Stomach (tissue), 9 donors: ENCODE measurements around the gene CNTFR. TPM values are rescaled to one million over a fixed set of nuclear protein-coding genes. Genes with fewer than 3 reads are reported as not detected.

Experiments used
- DNase-seq, 2 donors: peaks; one replicate each; pipeline versions ENCODE4 v3.0.0 to v3.0.0-alpha.2; 2013 to 2019
- H3K27ac ChIP-seq, 5 donors: fragments of 200-600 bp in 4 of 5; sonication (generic) in 4 of 5; one replicate each; pipeline ENCODE4 v1.5.1; 2013 to 2019; ENCODE audit warnings: mild to moderate bottlenecking in 1 of 5, moderate library complexity in 1 of 5
- H3K27me3 ChIP-seq, 3 donors: fragments of 200-600 bp; sonication (generic); one replicate each; pipeline ENCODE4 v1.5.1; 2017 to 2019; ENCODE audit warnings: mixed run types in 1 of 3
- H3K36me3 ChIP-seq, 4 donors: fragments of 200-600 bp; sonication (generic); 1 replicate in 3 of 4; 2 replicates in 1 of 4; pipeline ENCODE4 v1.5.1; 2016 to 2019
- H3K4me1 ChIP-seq, 4 donors: fragments of 200-600 bp; sonication (generic); one replicate each; pipeline ENCODE4 v1.5.1; 2016 to 2019
- H3K4me3 ChIP-seq, 4 donors: fragments of 200-600 bp; sonication (generic) in 3 of 4; one replicate each; pipeline ENCODE4 v1.5.1; 2016 to 2019; ENCODE audit warnings: mild to moderate bottlenecking in 1 of 4
- H3K9me3 ChIP-seq, 4 donors: fragments of 200-600 bp; sonication (generic); one replicate each; pipeline ENCODE4 v1.5.1; 2016 to 2019
- CTCF ChIP-seq, 7 experiments: fragments of 450-650 bp in 4 of 7; fragments of 200-600 bp in 3 of 7; sonication (generic) in 3 of 7; IDR thresholded peaks; one replicate each; pipeline ENCODE4 v1.5.1; 2016 to 2019; ENCODE audit warnings: antibody characterized with exemption in 7 of 7, control low read depth in 2 of 7, mild to moderate bottlenecking in 1 of 7
- EP300 ChIP-seq: sonication (generic); formaldehyde crosslinking; IDR thresholded peaks from one replicate; pipeline ENCODE4 v1.6.1; 2017; ENCODE audit warnings: antibody characterized with exemption
- POLR2A ChIP-seq, 4 donors: fragments of 450-650 bp; IDR thresholded peaks; one replicate each; pipeline ENCODE4 v1.6.1; 2016; ENCODE audit warnings: antibody characterized with exemption in 4 of 4, control low read depth in 2 of 4, mild to moderate bottlenecking in 1 of 4, moderate library complexity in 1 of 4
- POLR2AphosphoS5 ChIP-seq, 3 donors: sonication (generic); formaldehyde crosslinking; IDR thresholded peaks; one replicate each; pipeline ENCODE4 v1.6.1; 2016; ENCODE audit warnings: antibody characterized with exemption in 3 of 3
- WGBS, 5 donors: extraction: QIAGEN DNeasy Blood & Tissue Kit in 3 of 5; methylation state at CpG; one replicate each; pipeline versions ENCODE4 v1.1.5 to v1.1.7; 2013 to 2018; 5-methylcytosine and 5-hydroxymethylcytosine counted together
- intact Hi-C: fragments of 100-400 bp; cut with DNase I; formaldehyde crosslinking; loops from one replicate; pipeline ENCODE4 v1.15.1; 2023; ENCODE audit warnings: low total_unique reads
- polyA plus RNA-seq, 3 donors: library from polyadenylated mRNA; stranded (reverse); fragments of 200-250 nt; gene quantifications; one replicate each; pipeline ENCODE4 v1.2.3, GENCODE V29; 2013
- total RNA-seq, 5 donors: library from RNA; depleted of rRNA; stranded (reverse); fragments of >200 nt; gene quantifications; one replicate each; pipeline versions ENCODE4 v1.1.0 to v1.2.3, GENCODE V29; 2014 to 2016
- donor health status: healthy with polysubstance abuse.
- donor health status: Bipolar disorder and iron deficiency.
- donor health status: healthy.

Gene CNTFR
- total and polyA plus RNA-seq, 8 donors = 2.2 to 15.8 (median 2.9) TPM; not detected in 1

GRCh38 chr9:34557426-34558321, 31.9 kb downstream of the CNTFR start:
- TF ChIP-seq EP300 = no peak
- no peak for TF ChIP-seq CTCF (IDR thresholded peaks at IDR 0.05)
- no peak for TF ChIP-seq POLR2A (IDR thresholded peaks at IDR 0.05)
- intact Hi-C loops = no loop called here
- Histone ChIP-seq H3K4me3 (no peak overlapping the region), H3K36me3 (no peaks in the 10 kb centered on the region), H3K27ac (no peak overlapping the region), H3K27me3 (peaks cover 0 to 80% (median 15%) of the 10 kb centered on the region in 3 donors), H3K9me3 (peaks cover 0 to 7% (median 3%) of the 10 kb centered on the region in 4 donors), H3K4me1 (peaks cover 19 to 27% (median 21%) of the 10 kb centered on the region in 4 donors)
- WGBS, 5 donors = 73 to 76% (median 74%) methylated on average over 18 to 19 of the region's 19 CpGs
- DNase-seq = no peak

- H3K27me3 ChIP-seq = peaks cover 0 to 73% (median 15%) of the 10 kb centered on the region in 3 donors
- DNase-seq = no peak
- H3K36me3 ChIP-seq = no peaks in the 10 kb centered on the region
- 60 to 73% (median 67%) methylated on average over 6 of the region's 6 CpGs for WGBS, 5 donors
- TF ChIP-seq CTCF (IDR thresholded peaks at IDR 0.05) (no peak), EP300 (no peak), POLR2A (IDR thresholded peaks at IDR 0.05) (no peak), POLR2AphosphoS5 (IDR thresholded peaks at IDR 0.05) (no peak)
- peaks cover 19 to 27% (median 21%) of the 10 kb centered on the region in 4 donors for H3K4me1 ChIP-seq
- intact Hi-C loops = no loop called here
- peaks cover 0 to 2% (median under 1%) of the 10 kb centered on the region in 4 donors for H3K9me3 ChIP-seq
- H3K4me3 ChIP-seq = no peak overlapping the region
- H3K27ac ChIP-seq = no peak overlapping the region
Measured at GRCh38 chr9:34556949-34557348, 32.6 kb downstream of the CNTFR start.

- intact Hi-C loops = no loop called here
- no peak for DNase-seq
- H3K27ac ChIP-seq = no peak overlapping the region
- no peaks in the 10 kb centered on the region for H3K36me3 ChIP-seq
- H3K9me3 ChIP-seq = no peaks in the 10 kb centered on the region
- TF ChIP-seq CTCF (IDR thresholded peaks at IDR 0.05) = no peak
- TF ChIP-seq POLR2AphosphoS5 (IDR thresholded peaks at IDR 0.05) = no peak
- TF ChIP-seq POLR2A (IDR thresholded peaks at IDR 0.05) = no peak
- TF ChIP-seq EP300 = no peak
- H3K27me3 ChIP-seq = peaks cover 0 to 67% (median 15%) of the 10 kb centered on the region in 3 donors
- 72 to 88% (median 80%) methylated on average over 8 to 13 of the region's 13 CpGs for WGBS, 5 donors
- H3K4me1 ChIP-seq = peaks cover 19 to 22% (median 20%) of the 10 kb centered on the region in 4 donors
- no peak overlapping the region for H3K4me3 ChIP-seq
Measured at GRCh38 chr9:34555936-34556525, 33.5 kb downstream of the CNTFR start.

- TF ChIP-seq POLR2AphosphoS5 (IDR thresholded peaks at IDR 0.05) (no peak), CTCF (IDR thresholded peaks at IDR 0.05) (no peak), EP300 (no peak), POLR2A (IDR thresholded peaks at IDR 0.05) (no peak)
- no peaks in the 10 kb centered on the region for H3K36me3 ChIP-seq
- H3K27ac ChIP-seq = no peak overlapping the region
- peaks cover 0 to 62% (median 15%) of the 10 kb centered on the region in 3 donors for H3K27me3 ChIP-seq
- no peak overlapping the region for H3K4me3 ChIP-seq
- intact Hi-C loops = no loop called here
- no peak for DNase-seq
- peaks cover 14 to 17% (median 15%) of the 10 kb centered on the region in 4 donors for H3K4me1 ChIP-seq
- H3K9me3 ChIP-seq = no peaks in the 10 kb centered on the region
- 75 to 83% (median 79%) methylated on average over 4 to 5 of the region's 5 CpGs for WGBS, 5 donors
Measured at GRCh38 chr9:34555500-34555899, 34.0 kb downstream of the CNTFR start.
